MG63 (cell line): ENCODE results near the gene EPG5. TPM values are rescaled to one million over a fixed set of nuclear protein-coding genes. Genes with fewer than 3 reads are reported as not detected.
"Not testable (repeated sequence)": the region's sequence is repeated elsewhere in the genome, so short reads cannot be mapped to it uniquely, and the experiment has no call there.

ENCODE experiments used
- DNase-seq: peaks from one replicate; pipeline ENCODE4 v3.0.0-alpha.2; 2020
- H3K27me3 ChIP-seq: fragments of 250-450 bp; sonication (Bioruptor Pico); 2 replicates; pipeline ENCODE4 v1.5.1; 2020; ENCODE audit warnings: mild to moderate bottlenecking, moderate library complexity
- H3K36me3 ChIP-seq: fragments of 250-450 bp; sonication (Bioruptor Pico); 2 replicates; pipeline ENCODE4 v1.5.1; 2020; ENCODE audit warnings: mild to moderate bottlenecking, moderate library complexity
- H3K4me3 ChIP-seq: fragments of 250-450 bp; sonication (Bioruptor Pico); 2 replicates; pipeline ENCODE4 v1.5.1; 2020; ENCODE audit warnings: mild to moderate bottlenecking, moderate library complexity
- H3K9me3 ChIP-seq: fragments of 250-450 bp; sonication (Bioruptor Pico); 2 replicates; pipeline ENCODE4 v1.5.1; 2020; ENCODE audit warnings: mild to moderate bottlenecking, moderate library complexity
- total RNA-seq: library from RNA; depleted of rRNA; stranded (reverse); fragments of >200 nt; shearing (Covaris generic); gene quantifications from 2 replicates; pipeline ENCODE4 v1.2.3, GENCODE V29; 2014; ENCODE audit warnings: low replicate concordance

The EPG5 gene
- total RNA-seq, 1 experiment from 2014 or later = 14.2 TPM

DNA sequence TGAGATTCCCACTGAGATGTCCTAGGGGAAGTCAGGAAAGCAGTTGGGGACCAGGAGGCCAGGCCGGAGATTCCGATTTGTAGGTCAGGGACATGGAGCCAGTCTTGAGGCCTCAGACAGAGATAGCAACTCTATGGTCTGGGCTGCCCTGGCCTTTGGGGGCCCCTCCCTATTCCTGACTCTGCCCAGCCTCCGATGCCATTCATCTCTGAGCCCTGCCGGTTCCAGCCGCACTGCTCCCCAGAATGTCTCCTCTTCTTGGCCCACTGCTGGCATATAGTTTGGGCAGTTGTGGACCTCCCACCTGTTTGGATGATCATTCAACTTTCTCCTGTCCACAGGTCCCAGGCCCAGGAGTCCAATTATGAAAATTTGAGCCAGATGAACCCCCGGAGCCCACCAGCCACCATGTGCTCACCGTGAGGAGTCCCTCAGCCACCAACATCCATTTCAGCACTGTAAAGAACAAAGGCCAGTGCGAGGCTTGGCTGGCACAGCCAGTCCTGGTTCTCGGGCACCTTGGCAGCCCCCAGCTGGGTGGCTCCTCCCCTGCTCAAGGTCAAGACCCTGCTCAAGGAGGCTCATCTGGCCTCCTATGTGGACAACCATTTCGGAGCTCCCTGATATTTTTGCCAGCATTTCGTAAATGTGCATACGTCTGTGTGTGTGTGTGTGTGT, 125.2 kb downstream of the EPG5 start:
- no peaks in the 10 kb centered on the region for H3K9me3 ChIP-seq
- no peaks in the 10 kb centered on the region for H3K36me3 ChIP-seq
- DNase-seq = no peak
- H3K4me3 ChIP-seq = no peak overlapping the region
- no peaks in the 10 kb centered on the region for H3K27me3 ChIP-seq

DNA sequence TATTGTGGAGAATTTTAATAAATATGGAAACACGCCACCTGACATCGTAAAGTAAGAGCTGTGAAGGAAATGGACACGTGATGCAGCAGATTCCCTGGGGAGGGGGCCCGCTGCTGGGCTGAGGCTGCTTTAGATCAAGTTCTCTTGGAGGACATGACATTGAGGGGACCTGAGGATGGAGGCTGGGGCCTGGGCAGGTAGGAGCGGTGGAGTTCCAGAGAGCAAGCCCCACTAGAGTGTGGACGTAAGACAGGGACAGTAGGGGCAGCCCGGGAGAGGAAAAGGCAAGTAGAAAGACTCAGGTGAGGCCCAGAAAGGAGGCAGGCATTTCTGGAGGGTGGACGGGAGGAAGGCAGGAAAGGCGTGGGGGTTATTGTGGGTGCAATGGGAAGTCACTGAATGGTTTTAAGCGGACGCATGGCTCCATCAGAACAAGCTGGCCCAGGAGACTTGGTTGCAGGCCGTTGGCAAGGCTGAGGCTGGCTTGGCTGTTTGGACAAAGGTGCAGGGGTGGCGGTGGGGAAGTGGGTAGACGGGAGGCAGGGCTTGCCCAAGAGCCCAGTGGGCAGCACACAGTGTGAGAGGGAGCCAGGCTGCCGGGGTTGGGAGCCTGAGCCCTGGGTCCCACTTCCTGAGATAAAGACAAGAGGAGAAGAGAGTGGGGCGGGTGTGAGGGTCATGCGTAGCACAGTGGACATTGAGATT, 125.9 kb downstream of the EPG5 start:
- H3K9me3 ChIP-seq = no peaks in the 10 kb centered on the region
- no peak for DNase-seq
- H3K36me3 ChIP-seq = no peaks in the 10 kb centered on the region
- no peak overlapping the region for H3K4me3 ChIP-seq
- H3K27me3 ChIP-seq = no peaks in the 10 kb centered on the region

DNA sequence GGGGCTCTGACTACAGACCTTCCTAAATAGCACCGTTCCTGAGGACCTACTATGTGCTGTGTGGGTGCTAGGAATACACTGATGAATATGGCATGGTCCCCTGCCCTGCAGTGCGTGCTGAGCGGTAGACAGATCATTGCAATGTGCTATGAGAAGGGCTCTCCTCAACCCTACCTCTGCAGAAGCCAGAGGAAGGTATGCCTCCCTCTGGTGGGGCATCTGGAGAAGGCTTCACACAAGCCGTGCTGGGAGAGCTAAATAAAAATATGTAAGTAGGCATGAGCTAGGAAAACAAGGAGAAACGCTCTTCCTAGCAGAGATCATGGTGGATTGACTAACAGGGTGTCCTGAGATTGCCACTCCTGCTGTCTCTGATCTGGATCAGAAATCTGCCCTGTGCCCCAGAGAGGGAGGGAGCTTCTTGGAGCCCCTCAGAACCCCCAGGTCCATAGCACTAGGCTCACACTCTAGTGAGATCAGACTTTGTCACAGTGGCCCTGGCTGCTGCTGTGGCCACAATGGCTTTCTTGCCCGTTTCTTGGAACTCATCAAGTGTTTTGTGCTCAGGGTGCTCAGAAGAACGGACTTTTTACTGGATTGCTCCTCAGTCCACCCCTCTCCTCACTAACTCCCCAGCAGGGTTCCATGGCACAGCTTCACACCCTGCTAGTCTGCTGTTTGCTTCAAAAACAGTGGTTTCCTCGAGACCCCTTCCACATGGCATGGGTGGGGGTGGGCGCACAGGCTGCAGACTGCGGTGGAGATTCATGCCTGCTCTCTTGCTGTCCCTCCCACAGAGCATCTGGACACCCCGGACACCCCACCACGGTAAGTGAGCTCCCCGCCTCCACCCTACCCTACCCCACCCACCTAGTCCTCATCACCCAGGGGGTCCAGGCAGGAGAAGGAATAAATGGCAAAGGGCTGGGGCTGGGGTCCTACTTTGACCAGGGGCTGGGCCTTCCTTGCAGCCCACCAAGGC, 127.4 kb downstream of the EPG5 start:
- Histone ChIP-seq H3K9me3 (no peaks in the 10 kb centered on the region), H3K36me3 (no peaks in the 10 kb centered on the region), H3K27me3 (no peaks in the 10 kb centered on the region), H3K4me3 (no peak overlapping the region)
- peak; percentile 55 for DNase-seq

DNA sequence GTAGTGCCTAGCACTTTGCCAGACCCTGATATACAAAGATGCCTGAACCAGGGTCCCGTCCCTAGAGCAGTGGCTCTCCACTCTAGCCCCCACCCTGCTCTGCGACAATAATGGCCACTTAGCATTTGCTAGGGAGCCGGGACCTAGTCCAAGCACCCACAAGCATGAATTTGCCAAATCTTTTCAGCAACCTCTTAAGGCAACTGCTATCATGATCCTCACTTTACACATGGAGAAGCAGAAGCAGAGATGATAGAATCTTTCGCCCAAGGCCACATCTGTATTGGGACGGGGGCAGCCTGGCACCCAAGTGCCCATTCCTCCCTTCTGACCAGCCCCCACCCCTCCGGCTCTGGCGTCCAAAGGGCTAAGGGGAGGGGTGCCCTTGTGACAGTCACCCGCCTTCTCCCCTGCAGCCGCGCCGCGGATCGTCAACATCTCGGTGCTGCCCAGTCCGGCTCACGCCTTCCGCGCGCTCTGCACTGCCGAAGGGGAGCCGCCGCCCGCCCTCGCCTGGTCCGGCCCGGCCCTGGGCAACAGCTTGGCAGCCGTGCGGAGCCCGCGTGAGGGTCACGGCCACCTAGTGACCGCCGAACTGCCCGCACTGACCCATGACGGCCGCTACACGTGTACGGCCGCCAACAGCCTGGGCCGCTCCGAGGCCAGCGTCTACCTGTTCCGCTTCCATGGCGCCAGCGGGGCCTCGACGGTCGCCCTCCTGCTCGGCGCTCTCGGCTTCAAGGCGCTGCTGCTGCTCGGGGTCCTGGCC, 128.6 kb downstream of the EPG5 start:
- no peaks in the 10 kb centered on the region for H3K36me3 ChIP-seq
- DNase-seq = no peak
- no peaks in the 10 kb centered on the region for H3K9me3 ChIP-seq
- H3K4me3 ChIP-seq = no peak overlapping the region
- no peaks in the 10 kb centered on the region for H3K27me3 ChIP-seq

DNA sequence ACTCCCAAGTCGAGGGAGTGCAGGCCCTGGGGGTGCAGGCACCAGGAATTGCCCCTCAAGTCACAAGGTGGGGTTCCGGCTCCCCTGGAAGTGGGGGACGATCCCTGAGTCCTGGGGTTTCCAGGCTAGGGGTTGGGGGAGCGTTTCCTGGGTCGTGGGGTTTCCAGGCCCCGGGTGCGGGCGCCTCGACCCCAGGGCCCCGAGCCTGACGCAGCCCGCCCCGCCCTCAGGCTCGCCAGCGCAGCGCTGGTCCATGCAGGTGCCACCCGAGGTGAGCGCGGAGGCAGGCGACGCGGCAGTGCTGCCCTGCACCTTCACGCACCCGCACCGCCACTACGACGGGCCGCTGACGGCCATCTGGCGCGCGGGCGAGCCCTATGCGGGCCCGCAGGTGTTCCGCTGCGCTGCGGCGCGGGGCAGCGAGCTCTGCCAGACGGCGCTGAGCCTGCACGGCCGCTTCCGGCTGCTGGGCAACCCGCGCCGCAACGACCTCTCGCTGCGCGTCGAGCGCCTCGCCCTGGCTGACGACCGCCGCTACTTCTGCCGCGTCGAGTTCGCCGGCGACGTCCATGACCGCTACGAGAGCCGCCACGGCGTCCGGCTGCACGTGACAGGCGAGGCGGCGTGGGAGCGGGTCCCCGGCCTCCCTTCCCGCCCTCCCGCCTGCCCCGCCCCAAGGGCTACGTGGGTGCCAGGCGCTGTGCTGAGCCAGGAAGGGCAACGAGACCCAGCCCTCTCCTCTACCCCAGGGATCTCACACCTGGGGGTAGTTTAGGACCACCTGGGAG, 129.7 kb downstream of the EPG5 start:
- no peak for DNase-seq
- Histone ChIP-seq H3K4me3 (no peak overlapping the region), H3K9me3 (no peaks in the 10 kb centered on the region), H3K27me3 (no peaks in the 10 kb centered on the region), H3K36me3 (no peaks in the 10 kb centered on the region)

- no peaks in the 10 kb centered on the region for H3K36me3 ChIP-seq
- H3K27me3 ChIP-seq = no peaks in the 10 kb centered on the region
- no peak overlapping the region for H3K4me3 ChIP-seq
- DNase-seq = no peak
- no peaks in the 10 kb centered on the region for H3K9me3 ChIP-seq
Measured at GRCh38 chr18:45836242-45837205, 130.6 kb downstream of the EPG5 start.

- no peaks in the 10 kb centered on the region for H3K27me3 ChIP-seq
- H3K9me3 ChIP-seq = no peaks in the 10 kb centered on the region
- no peak overlapping the region for H3K4me3 ChIP-seq
- H3K36me3 ChIP-seq = no peaks in the 10 kb centered on the region
- DNase-seq = no peak
Measured at GRCh38 chr18:45835057-45835636, 132.0 kb downstream of the EPG5 start.

DNA sequence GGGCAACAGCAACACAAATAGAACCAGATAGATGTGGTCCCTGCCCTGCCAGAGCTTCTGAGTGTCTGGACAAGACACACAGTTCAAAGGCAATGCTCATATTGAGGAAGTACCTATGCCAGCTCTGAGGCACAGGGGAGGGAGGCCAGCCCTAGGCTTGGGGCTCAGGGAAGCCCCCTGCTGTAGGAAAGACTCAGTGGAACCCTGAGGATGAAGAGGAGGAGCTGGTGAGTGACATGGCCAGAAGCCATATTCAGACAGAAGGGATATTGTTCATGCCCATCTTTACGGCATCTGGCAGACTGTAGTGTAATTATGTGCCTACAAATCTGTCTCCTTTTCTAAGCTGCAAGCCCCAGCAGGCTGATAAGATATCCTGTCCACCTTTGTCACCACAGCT, 132.8 kb downstream of the EPG5 start:
- DNase-seq = no peak
- no peak overlapping the region for H3K4me3 ChIP-seq
- no peaks in the 10 kb centered on the region for H3K9me3 ChIP-seq
- H3K36me3 ChIP-seq = no peaks in the 10 kb centered on the region
- no peaks in the 10 kb centered on the region for H3K27me3 ChIP-seq

- DNase-seq = no peak
- Histone ChIP-seq H3K4me3 (no peak overlapping the region), H3K27me3 (no peaks in the 10 kb centered on the region), H3K9me3 (no peaks in the 10 kb centered on the region), H3K36me3 (no peaks in the 10 kb centered on the region)
Measured at GRCh38 chr18:45833846-45834245, 133.3 kb downstream of the EPG5 start.

GRCh38 chr18:45830917-45831316, 136.2 kb downstream of the EPG5 start:
- Histone ChIP-seq H3K27me3 (no peaks in the 10 kb centered on the region), H3K4me3 (no peak overlapping the region), H3K9me3 (no peaks in the 10 kb centered on the region), H3K36me3 (no peaks in the 10 kb centered on the region)
- no peak for DNase-seq

GRCh38 chr18:45829855-45830254, 137.3 kb downstream of the EPG5 start:
- no peaks in the 10 kb centered on the region for H3K27me3 ChIP-seq
- DNase-seq = no peak
- no peak overlapping the region for H3K4me3 ChIP-seq
- H3K36me3 ChIP-seq = no peaks in the 10 kb centered on the region
- H3K9me3 ChIP-seq = no peaks in the 10 kb centered on the region

- Histone ChIP-seq H3K27me3 (no peaks in the 10 kb centered on the region), H3K4me3 (no peak overlapping the region), H3K9me3 (no peaks in the 10 kb centered on the region), H3K36me3 (no peaks in the 10 kb centered on the region)
- peak; percentile 16 for DNase-seq
Measured at GRCh38 chr18:45828917-45829811, 138.0 kb downstream of the EPG5 start.

- H3K9me3 ChIP-seq, H3K36me3 ChIP-seq, H3K4me3 ChIP-seq, H3K27me3 ChIP-seq, DNase-seq: not testable (repeated sequence)
Measured at GRCh38 chr18:45826716-45827115, 140.4 kb downstream of the EPG5 start.

DNA sequence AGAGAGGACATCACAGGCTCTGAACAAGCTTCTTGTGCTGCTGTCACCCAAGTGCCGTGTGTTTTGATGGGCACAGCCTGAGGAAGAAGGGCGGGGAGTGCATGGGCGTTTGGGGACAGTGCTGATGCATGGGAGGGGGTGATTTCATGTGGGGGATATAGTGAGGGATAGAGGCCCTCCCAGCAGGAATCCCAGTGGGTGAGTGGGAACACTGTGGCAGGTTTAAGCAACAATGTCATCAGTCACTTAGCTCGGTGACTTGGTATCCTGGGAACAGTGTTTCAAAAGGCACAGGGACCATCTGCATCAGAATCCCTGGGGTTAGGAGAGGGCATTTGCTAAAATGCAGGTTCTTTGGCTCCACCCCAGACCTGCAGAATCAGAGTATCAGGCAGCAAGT, 141.0 kb downstream of the EPG5 start:
- Histone ChIP-seq H3K27me3 (no peaks in the 10 kb centered on the region), H3K36me3 (no peaks in the 10 kb centered on the region), H3K9me3 (no peaks in the 10 kb centered on the region), H3K4me3 (no peak overlapping the region)
- no peak for DNase-seq
